Measurements from ENCODE around the gene DHDDS. TPM values are rescaled to one million over a fixed set of nuclear protein-coding genes. Genes with fewer than 3 reads are reported as not detected.

The DHDDS gene
- total and polyA plus RNA-seq, 2 donors from 2014 or later, result 41.8 to 53.4 TPM

DNA sequence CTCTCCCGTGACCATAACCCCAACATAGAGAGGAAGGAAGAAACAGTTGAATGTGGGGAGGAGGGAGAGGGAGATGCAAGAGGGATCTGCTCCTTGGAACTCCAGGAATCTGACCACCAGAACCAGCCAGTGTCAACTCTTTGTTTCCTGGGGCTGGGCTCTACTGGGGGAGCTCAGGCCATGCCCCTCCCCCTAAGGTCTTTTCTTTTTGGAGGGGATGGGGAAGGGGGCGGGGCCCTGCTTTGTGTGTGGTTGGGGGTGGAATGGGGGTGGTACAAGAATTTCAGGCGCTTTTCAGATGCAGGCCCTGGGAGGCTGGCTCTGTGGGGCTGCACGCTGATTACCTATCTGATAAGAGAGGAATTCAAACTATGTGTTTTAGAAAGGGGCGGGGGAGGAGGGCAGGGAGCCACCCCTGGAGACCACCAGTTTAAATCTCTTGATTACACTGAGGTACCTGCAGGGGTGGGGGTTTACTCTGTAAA lies 13.2 kb upstream of the DHDDS start:
- FAIRE-seq (no peak), DNase-seq (peak in 3 of 5 donors; percentile 8 to 22 (median 19))
- no peak overlapping the region for H3K9ac ChIP-seq (ENCODE audit: low read length in 3 of 3)

DNA sequence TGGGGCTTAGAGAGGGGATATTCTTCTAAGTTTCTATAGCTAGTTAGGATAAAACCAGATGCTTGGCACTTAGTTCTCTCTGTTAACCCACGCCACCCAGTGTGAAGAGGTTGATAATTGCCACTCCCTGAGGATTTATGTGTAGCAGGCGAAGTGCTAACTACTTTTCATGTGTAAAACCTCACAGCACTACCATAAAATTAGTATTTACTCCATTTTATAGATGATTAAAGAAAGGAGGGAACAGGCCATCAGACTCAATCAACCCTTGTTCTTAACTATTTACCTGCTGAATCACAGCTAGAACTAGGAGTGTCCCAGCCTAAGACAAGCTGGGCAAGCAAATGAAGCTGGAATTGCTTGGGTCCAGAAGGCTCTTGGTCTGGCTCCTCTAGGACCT lies 12.6 kb upstream of the DHDDS start:
- Histone ChIP-seq H3K27me3 (ENCODE audit: control insufficient read depth, insufficient read depth, low read length) (peaks cover 3% of the 10 kb centered on the region), H3K9ac (ENCODE audit: low read length in 3 of 3) (no peak overlapping the region), H3K9me3 (ENCODE audit: control insufficient read depth in 2 of 3, insufficient read depth in 1 of 3, low read length in 3 of 3) (no peaks in the 10 kb centered on the region), H3K36me3 (ENCODE audit: control insufficient read depth in 2 of 3, insufficient read depth in 3 of 3, low read length in 3 of 3) (no peaks in the 10 kb centered on the region), H3K4me1 (ENCODE audit: control insufficient read depth in 2 of 3, insufficient read depth in 2 of 3, low read depth in 1 of 3, low read length in 3 of 3) (no peaks in the 10 kb centered on the region), H3K4me3 (ENCODE audit: low read length in 3 of 3) (no peak overlapping the region), H3K27ac (ENCODE audit: low read depth in 2 of 2, low read length in 2 of 2) (no peak overlapping the region)
- intact Hi-C loops (cut with DNase I), result no loop called here
- TF ChIP-seq, protein P1, sequence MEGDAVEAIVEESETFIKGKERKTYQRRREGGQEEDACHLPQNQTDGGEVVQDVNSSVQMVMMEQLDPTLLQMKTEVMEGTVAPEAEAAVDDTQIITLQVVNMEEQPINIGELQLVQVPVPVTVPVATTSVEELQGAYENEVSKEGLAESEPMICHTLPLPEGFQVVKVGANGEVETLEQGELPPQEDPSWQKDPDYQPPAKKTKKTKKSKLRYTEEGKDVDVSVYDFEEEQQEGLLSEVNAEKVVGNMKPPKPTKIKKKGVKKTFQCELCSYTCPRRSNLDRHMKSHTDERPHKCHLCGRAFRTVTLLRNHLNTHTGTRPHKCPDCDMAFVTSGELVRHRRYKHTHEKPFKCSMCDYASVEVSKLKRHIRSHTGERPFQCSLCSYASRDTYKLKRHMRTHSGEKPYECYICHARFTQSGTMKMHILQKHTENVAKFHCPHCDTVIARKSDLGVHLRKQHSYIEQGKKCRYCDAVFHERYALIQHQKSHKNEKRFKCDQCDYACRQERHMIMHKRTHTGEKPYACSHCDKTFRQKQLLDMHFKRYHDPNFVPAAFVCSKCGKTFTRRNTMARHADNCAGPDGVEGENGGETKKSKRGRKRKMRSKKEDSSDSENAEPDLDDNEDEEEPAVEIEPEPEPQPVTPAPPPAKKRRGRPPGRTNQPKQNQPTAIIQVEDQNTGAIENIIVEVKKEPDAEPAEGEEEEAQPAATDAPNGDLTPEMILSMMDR (IDR thresholded peaks at IDR 0.05; ENCODE audit: borderline replicate concordance, extremely low read depth, insufficient read depth), result no peak
- no peak for DNase-seq
- no peak for FAIRE-seq

More for the DNA sequence above, 13.2 kb upstream of the DHDDS start:
- intact Hi-C loops (cut with DNase I), result no loop called here
- H3K27me3 ChIP-seq (ENCODE audit: control insufficient read depth, insufficient read depth, low read length), result peaks cover 3% of the 10 kb centered on the region
- no peak overlapping the region for H3K4me3 ChIP-seq (ENCODE audit: low read length in 3 of 3)
- H3K9me3 ChIP-seq (ENCODE audit: control insufficient read depth in 2 of 3, insufficient read depth in 1 of 3, low read length in 3 of 3), result no peaks in the 10 kb centered on the region
- no peaks in the 10 kb centered on the region for H3K4me1 ChIP-seq (ENCODE audit: control insufficient read depth in 2 of 3, insufficient read depth in 2 of 3, low read depth in 1 of 3, low read length in 3 of 3)
- TF ChIP-seq, protein P1 (IDR thresholded peaks at IDR 0.05; ENCODE audit: borderline replicate concordance, extremely low read depth, insufficient read depth), result no peak
- no peaks in the 10 kb centered on the region for H3K36me3 ChIP-seq (ENCODE audit: control insufficient read depth in 2 of 3, insufficient read depth in 3 of 3, low read length in 3 of 3)
- no peak overlapping the region for H3K27ac ChIP-seq (ENCODE audit: low read depth in 2 of 2, low read length in 2 of 2)

DNA sequence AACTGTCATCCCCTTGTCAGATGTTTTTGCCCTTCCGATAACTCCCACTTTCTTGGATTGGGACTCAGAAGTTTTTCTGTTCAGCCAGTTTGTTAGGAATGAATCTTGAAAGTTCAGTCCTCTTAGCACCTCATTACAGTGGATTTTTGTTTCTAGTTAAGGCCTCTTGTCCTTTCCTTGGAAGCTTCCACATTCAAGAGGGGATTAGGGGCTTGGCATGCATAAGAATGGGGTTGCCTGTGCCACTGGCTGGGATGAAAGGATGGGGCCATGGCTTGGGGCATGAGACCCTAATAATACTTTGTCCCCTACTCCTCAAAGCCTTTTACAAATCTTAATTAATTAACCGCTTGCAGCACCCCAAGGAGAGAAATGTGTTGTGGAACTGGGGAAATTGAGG lies 2.4 kb upstream of the DHDDS start:
- TF ChIP-seq, protein P1 (IDR thresholded peaks at IDR 0.05; ENCODE audit: borderline replicate concordance, extremely low read depth, insufficient read depth), result no peak
- Histone ChIP-seq H3K27me3 (ENCODE audit: control insufficient read depth, insufficient read depth, low read length) (no peaks in the 10 kb centered on the region), H3K4me3 (ENCODE audit: low read length in 3 of 3) (no peak overlapping the region), H3K27ac (ENCODE audit: low read depth in 2 of 2, low read length in 2 of 2) (no peak overlapping the region), H3K9ac (ENCODE audit: low read length in 3 of 3) (no peak overlapping the region), H3K4me1 (ENCODE audit: control insufficient read depth in 2 of 3, insufficient read depth in 2 of 3, low read depth in 1 of 3, low read length in 3 of 3) (peaks cover 0 to 7% (median 0%) of the 10 kb centered on the region in 3 donors), H3K36me3 (ENCODE audit: control insufficient read depth in 2 of 3, insufficient read depth in 3 of 3, low read length in 3 of 3) (peaks cover 0 to 2% (median 0%) of the 10 kb centered on the region in 3 donors), H3K9me3 (ENCODE audit: control insufficient read depth in 2 of 3, insufficient read depth in 1 of 3, low read length in 3 of 3) (no peaks in the 10 kb centered on the region)
- FAIRE-seq (no peak), DNase-seq (no peak)
- intact Hi-C loops (cut with DNase I), result no loop called here

DNA sequence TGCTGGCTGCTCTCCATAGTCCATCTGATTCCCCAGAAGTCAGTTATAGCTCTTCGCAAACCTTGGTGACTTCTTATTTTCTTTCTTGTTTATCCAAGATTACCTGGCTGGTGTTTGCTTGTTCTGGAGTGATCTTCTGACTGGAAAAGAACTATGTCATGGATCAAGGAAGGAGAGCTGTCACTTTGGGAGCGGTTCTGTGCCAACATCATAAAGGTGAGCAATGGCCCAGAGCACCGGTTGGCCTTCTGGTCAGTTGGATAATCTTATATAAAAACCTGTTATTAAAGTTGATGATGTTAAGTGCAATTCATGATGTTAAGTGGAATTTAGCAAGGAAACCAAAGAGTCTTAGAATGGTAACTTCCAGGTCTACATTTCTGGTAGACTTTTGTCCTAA lies 672 bp downstream of the DHDDS start:
- TF ChIP-seq, protein P1 (IDR thresholded peaks at IDR 0.05; ENCODE audit: borderline replicate concordance, extremely low read depth, insufficient read depth), result no peak
- H3K9ac ChIP-seq (ENCODE audit: low read length in 3 of 3), result peak overlapping the region; percentile 12 to 99 (median 83)
- H3K27ac ChIP-seq (ENCODE audit: low read depth in 2 of 2, low read length in 2 of 2), result peak overlapping the region in 1 of 2 donors; percentile 51
- peak overlapping the region; percentile 91 to 95 (median 92) for H3K4me3 ChIP-seq (ENCODE audit: low read length in 3 of 3)
- FAIRE-seq (no peak), DNase-seq (no peak)
- no peaks in the 10 kb centered on the region for H3K27me3 ChIP-seq (ENCODE audit: control insufficient read depth, insufficient read depth, low read length)
- peaks cover under 1 to 6% (median 4%) of the 10 kb centered on the region in 3 donors for H3K36me3 ChIP-seq (ENCODE audit: control insufficient read depth in 2 of 3, insufficient read depth in 3 of 3, low read length in 3 of 3)
- no peaks in the 10 kb centered on the region for H3K9me3 ChIP-seq (ENCODE audit: control insufficient read depth in 2 of 3, insufficient read depth in 1 of 3, low read length in 3 of 3)
- peaks cover 0 to 7% (median 0%) of the 10 kb centered on the region in 3 donors for H3K4me1 ChIP-seq (ENCODE audit: control insufficient read depth in 2 of 3, insufficient read depth in 2 of 3, low read depth in 1 of 3, low read length in 3 of 3)
- intact Hi-C loops (cut with DNase I), result no loop called here
